Superior temporal gyrus (tissue), 1 donor: ENCODE results near the gene ABLIM2.
"Not testable (repeated sequence)": the region's sequence is repeated elsewhere in the genome, so short reads cannot be mapped to it uniquely, and the experiment has no call there.

Experiments
- DNase-seq: peaks from one replicate; pipeline ENCODE4 v3.0.0-alpha.2; 2016; ENCODE audit errors: extremely low spot score

Gene ABLIM2

GRCh38 chr4:8157496-8157895 lies 1.1 kb downstream of the ABLIM2 start:
- DNase-seq = no peak

GRCh38 chr4:8156617-8157016 lies 2.0 kb downstream of the ABLIM2 start:
- no peak for DNase-seq

DNA sequence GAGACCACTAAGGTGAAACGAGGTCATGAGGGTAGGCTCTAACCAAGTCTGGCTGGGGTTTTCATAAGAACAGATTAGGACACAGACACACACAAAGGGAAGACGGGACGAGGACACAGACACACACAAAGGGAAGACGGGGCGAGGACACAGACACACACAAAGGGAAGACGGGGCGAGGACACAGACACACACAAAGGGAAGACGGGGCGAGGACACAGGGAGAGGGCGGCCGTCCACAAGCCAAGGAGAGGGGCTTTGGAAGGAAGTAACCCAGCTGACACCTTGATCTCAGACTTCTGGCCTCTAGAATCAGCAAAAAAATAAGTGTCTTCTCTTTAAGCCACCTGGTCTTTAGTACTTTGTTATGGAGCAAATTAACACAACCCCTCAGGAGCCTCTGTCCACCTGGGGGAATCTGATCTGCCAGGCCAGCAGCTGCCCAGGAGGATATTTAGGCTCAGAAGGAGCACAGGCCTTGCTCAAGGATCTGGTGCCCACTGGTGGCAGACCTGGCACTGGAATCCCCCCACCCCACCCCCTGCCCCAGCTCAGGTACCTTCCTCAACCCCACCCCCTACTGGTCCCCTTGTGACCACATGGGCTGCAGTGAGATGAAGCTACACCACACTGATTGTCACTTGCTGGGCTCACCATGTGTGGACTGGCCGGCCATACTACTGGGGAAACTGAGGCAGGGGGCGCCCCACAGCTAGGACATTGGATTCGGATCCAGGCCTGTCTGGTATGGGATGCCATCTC lies 2.8 kb downstream of the ABLIM2 start:
- DNase-seq = no peak

DNA sequence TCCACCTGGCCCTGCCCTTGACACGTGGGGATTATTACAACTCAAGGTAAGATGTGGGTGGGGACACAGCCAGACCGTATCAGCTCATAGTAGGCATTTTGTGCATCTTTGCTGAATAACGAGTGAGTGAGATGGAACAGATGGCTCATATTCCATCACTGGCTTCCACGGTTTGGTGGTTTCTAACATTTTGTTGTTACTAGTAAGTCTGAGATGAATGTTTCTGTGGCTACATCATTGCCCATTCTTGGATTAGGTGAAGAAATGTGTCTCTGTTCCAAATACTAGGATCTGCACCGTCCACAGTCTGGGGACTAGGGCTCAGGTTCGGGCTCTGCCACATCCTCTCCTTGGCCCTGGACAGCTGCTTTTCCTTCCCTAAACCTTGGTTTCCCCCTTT lies 3.6 kb downstream of the ABLIM2 start:
- no peak for DNase-seq

GRCh38 chr4:8153441-8153840 lies 5.2 kb downstream of the ABLIM2 start:
- DNase-seq = no peak

GRCh38 chr4:8152865-8153257 lies 5.8 kb downstream of the ABLIM2 start:
- DNase-seq = no peak

DNA sequence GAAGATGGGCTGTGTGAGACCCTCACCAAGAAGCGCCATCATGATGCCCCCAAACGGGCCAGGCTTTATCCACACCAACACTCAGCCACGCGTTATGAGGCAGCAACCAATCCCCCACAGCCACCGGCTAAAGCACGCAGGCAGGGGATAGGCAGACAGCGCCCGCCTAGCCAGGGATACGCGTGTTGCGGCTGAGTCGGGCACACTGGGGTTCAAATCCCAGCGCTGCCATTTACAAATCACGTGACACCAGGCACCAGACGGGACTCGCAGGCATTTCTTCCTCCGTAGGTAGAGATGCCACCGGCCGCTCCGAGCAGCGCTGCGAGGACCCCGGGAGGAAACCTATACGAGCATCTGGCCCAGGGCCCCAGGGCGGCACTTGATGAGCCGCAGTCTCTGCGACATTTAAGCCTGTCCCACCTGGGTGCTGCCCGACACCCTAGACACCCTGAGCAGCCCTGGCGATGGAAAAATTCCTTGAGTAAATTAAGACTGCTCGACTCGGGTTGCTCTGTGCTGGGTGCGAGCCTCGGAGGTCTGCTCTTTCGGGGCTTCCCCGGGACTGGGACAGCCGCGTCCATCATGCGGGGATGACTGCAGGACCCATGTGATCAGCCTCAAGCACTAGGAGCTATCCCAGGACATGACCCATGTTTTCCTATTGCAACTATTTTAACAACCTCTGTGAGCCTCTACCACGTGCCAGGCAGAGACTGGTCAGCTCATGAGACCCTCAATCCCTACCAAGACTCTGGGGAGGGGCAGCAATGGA lies 6.3 kb downstream of the ABLIM2 start:
- no peak for DNase-seq

DNA sequence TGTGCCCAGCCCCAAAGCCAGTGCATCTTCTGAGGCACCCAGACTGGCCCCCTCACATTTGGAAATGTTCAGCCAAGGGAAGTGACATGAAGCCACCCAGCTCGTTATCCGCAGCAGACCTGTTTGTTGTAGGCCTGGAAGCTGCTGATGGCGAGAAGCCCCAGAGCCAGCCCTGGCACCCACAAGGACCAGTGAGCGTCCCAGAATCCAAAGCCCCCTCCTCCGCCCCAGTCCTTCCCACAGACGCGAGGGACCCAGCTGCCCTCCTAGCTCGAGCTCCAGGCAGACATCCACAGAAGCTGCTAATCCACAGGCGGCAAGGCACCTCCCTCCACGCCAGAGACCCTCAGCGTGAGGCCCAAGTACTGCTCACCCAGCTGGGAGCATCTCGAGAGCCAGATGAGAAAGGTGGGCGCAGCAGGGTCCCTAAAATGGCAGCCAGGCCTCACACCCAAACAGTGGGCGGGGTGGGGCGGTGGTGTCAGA lies 7.4 kb downstream of the ABLIM2 start:
- no peak for DNase-seq

DNA sequence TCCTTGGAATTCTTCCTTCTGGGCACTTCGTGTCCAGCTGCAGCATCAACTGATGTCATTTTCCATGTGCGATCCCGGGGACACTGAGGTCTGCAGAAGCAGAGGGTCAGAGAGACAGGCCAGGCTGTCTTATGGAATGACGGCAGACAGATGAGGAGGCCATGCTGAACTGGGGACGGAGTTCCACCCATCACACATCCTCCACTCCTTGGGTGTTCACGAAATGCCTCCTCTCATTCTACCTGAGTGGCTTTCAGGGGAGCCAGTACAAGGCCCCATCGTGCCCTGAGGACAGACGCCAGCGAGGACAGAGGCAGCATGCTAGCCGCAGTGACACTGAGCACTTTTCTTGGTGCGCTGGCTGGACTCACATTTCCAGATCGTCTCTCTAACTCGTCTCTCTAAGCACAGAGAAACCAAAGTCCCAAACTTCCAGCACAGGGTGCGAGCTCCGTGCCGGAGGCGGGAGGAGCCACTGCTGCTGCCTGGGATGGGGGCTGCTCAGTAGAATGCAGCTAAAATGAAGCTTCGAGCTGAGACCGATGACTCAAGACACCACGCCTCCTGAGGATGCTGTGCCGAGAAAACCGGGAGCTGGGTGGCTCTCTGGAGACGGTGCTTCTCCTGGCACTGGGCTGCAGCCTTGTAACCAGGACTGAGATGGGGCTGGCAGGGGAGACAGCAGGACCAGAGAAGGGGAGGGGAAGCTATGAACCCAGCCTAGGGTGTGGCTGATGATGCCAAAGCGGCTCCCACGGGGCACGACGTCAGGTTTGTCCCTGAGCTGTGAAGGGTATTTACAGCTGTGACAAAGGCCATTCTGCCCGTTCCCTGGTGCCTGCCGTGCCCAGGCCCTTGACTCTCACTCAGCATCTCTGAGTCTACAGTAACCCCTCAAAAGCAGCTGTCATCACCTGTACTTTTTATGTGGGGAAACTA lies 8.2 kb downstream of the ABLIM2 start:
- DNase-seq = no peak

DNA sequence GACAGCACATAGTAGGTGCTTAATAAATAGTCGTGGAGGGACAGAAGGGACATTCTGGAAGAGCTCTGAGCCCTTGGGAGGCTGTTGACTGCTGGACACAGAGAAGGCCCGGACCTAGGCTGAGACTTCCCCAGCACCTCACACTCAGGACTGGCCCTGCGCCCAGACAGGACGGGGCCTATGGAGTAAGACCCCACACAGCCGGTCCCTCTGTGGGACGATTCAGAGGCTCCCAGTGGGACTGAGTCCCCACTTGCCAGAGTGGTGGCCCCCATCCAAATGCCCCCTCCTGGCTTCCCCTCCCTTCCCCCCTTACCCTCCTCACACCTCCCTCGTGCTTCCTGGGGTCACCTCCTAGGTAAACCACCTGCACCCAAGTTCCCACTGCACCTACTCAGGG lies 8.9 kb downstream of the ABLIM2 start:
- DNase-seq = no peak

GRCh38 chr4:8148785-8149435 lies 9.7 kb downstream of the ABLIM2 start:
- DNase-seq = no peak

GRCh38 chr4:8148159-8148558 lies 10.5 kb downstream of the ABLIM2 start:
- DNase-seq = no peak

DNA sequence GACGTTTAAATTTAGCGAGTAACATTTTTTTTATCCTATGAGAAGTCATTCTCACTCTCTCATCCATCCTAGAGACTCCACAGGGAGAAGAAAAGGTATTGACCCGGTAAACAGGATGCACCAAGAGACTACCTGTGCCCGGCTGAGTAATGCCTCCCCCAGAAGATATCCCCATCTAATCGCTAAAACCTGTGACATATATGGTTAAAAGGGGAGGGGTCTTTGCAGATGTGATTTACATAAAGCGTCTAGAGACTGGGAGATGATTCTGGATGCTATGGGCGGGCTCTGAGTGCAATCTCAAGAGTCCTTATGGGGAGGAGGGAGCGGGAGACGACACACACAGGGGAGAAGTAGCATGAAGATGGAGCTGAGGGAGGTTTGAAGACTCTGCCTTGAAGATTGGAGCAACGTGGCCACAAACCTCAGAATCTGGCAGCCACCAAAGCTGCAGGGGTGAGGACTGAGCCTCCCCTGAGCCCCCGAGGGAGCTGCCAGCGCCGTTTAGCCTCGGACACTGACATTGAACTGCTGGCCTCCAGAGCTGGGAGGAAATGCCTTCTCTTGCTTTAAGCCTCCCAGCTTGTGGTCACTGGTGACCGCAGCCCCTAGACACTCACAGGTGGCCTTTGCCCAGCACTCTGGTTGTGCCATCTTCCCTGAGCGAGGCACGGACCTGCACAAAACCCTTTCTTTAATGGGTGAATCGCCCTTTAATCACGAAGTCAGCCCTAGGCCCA lies 11.2 kb downstream of the ABLIM2 start:
- no peak for DNase-seq

GRCh38 chr4:8146157-8146556 lies 12.5 kb downstream of the ABLIM2 start:
- no peak for DNase-seq

DNA sequence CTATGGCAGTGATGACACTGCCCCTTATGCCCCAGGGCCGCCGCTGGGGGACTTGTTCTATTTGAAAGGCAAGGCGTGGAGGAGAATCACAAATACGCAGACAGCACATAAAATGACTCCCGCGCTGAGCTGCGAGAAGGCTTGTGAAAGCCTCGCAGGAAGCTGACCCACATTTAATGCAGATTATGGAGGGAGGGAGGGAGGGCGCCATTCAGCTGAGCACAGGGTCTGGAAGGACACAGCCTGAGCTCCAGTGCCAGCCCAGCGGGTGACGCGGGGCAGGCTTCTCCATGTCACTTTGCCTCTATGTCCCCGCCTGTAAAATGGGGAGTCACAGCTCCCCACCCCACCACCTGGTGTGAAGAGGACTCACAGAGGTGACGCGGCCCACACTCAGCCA lies 14.3 kb downstream of the ABLIM2 start:
- DNase-seq = no peak

DNA sequence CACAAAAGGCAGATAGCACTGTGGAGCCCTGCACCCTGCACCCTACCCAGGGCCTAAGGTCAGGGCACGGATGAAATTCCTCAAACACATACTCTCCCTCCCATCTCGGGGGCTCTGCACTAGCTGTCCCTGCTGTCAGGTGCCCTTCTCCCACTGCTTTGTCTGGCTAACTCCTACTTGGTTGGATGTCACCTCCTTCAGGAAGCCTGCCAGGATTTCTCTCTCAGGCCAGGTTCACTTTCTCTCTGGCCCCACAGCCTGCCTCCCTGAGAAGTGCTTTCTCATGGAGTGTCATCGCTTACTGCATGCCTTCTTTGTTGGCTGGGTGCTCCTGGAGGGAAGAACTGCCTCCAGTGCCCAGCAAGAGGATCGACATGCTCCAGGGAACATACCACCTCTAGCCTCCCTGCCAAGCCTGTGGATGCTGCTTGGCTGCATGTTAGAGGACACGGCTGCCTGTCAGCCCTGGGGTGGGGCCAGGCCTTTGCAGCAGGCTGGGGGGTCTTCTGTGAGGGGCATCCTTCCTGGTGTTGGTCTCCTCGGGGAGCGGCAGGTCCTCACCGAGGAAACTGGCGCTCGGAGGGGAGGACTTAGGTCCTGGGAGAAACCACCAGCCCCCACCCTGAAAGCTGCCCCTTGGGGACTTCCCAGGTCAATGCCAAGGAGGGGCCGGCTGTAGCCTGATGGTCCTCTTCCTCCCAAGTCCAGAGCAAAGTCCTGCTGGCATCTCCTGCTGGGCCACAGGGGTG lies 15.0 kb downstream of the ABLIM2 start:
- no peak for DNase-seq

GRCh38 chr4:8142556-8142955 lies 16.1 kb downstream of the ABLIM2 start:
- DNase-seq = no peak

DNA sequence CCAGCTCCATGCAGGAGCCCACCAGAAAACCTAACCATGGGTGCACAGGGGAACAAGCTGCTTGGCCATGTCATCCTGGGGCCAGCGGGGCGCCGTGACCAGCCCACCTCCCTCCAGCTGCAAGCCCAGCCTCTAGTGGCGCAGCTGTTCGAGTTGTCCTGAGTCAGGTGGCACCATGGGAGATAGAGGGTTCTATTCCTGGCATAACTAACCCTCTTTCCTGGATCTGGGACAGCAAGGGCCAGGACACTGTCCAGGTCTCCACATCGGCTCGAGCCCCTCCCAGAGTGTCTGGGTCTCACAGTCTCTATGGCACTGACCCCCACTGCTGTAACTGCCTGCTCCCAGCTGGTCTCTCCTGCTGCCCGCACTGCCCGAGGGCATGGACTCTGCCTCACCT lies 16.7 kb downstream of the ABLIM2 start:
- DNase-seq = no peak

- no peak for DNase-seq
Measured at GRCh38 chr4:8140915-8141314, 17.7 kb downstream of the ABLIM2 start.

DNA sequence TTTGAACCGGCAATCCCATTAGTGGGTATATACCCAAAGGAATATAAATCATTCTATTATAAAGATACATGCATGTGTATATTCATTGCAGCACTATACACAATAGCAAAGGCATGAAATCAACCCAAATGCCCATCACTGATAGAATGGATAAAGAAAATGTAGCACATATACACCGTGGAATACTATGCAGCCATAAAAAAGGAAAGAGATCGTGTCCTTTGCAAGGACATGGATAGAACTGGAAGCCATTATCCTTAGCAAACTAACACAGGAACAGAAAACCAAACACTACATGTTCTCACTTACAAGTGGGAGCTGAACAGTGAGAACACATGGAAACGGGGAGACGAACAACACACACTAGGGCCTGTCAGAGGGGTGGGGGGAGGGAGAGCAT lies 18.9 kb downstream of the ABLIM2 start:
- not testable (repeated sequence) for DNase-seq
